HG02885 (cell line): ENCODE measurements around the gene GRIN2A.

ENCODE experiments used
- ATAC-seq: cut with Tn5 transposase; IDR thresholded peaks from one replicate; pipeline ENCODE4 v1.9.1; 2021; ENCODE audit warnings: mild to moderate bottlenecking; ENCODE audit not compliant: unreplicated experiment, poor library complexity

The GRIN2A gene

DNA sequence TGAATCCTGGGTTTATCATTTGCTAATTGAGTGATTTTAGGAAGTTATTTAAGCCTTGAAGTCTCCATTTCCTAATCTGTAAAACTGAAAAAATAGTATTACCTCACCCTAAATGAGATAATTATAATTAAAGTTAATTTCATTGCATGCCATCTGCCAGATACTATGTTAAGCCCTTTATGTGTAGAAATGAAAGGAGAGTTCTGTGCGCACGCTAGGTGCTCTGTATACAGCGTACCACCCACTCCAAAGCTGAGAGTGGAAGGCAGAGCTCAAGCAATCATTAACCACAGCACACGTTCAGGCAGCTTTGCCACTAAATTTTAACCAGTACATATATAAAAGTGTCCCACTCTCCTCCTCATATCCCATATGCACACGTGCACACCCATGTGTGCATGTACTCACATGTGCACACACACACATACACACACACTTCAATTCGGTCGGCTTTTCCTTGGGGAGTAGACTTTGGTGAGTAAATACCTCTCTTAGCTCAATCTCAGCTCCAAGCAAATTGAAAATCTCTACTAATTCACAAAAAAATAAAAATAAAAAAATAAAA lies 204.8 kb downstream of the GRIN2A start:
- ATAC-seq: no peak

DNA sequence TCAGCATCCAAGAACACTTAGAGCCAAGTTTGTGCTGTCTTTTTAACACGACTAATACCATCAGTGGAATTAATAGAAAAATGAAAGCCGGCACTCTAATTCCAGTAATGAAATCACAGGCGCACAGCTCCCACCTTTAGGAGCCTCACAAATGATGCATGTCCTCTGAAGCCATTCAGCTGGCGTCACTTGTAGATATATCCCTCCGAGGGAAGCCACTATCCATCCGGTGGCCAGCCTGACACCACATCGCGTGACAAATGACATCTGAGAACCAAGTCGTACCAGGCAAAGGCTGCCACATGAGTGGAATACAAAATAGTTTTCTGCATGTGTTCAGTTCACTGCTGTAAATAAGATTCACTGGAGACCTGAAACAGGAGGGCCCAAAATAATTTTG lies 205.6 kb downstream of the GRIN2A start:
- ATAC-seq: no peak

DNA sequence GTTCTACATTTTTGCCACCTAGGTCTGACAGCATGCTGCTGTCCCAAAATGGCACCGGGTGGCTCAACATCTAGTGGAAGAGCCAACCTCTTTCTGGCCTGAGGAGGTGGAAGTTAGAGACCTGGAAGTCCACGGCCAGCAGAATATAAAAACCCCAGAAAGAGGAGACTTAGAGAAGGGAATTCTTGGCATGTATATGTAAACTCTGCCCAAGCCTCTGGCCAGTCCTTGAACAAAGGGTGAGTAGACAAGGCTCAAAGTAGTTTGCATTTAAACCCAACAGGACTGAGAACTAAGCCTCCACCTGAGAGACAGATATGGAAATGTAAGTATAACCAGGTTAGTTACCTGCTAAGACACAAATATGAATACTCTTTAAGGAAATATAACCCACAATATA lies 210.3 kb downstream of the GRIN2A start:
- ATAC-seq: no peak

DNA sequence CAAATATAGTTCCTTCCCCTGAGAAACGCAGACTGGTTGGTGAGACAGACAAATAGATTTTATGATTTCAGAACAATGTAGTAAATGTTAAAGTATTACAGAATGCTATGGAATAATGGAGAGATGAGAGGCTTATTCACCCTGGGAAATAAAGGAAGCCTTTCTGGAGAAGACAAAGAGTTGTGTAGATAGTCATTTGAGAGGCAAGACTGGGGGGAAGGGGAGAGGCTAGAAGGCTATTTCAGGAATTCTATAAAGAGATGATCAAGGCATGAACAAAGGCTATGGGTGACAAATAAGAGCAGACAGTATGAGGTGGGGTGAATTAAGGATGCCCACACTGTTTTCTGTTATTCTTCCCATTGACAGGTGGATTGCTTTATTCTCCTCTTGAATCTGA lies 211.4 kb downstream of the GRIN2A start:
- ATAC-seq: no peak

DNA sequence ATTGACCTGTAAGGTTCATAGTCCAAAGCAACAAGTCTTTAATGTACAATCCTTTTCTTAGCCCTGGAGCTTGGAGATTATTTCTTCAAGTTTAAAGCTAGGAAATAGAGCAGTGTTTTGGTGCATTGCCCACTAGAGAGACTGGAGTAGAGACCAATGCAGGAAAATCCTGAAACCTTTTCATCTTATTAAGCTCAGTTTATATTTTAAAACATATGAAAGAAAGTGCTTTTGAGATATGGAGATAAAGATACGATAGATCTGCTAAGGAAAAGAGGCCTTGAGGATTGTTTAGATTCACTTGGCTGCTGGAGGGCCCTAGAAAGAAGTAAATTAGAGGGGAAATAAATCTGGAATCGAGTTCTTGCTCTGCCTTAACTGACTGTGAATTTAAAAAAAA lies 212.0 kb downstream of the GRIN2A start:
- ATAC-seq: no peak

DNA sequence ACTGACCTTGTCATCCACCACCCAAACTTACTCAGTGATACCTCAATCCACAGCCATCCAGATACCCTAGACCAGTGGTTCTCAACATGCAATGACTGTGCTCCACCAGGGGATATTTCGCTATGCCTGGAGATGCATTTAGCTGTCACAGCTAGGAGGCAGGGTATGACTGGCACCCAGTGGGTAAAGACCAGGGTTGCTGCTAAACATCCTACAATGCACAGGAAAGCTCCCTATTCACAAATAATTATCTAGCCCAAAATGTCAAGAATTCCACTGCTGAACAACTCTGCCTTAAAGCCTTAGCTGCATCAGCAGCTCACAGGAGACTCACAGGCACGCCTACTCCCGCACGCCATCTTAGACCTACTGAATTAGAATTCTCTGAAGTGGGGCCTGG lies 212.6 kb downstream of the GRIN2A start:
- no peak for ATAC-seq

DNA sequence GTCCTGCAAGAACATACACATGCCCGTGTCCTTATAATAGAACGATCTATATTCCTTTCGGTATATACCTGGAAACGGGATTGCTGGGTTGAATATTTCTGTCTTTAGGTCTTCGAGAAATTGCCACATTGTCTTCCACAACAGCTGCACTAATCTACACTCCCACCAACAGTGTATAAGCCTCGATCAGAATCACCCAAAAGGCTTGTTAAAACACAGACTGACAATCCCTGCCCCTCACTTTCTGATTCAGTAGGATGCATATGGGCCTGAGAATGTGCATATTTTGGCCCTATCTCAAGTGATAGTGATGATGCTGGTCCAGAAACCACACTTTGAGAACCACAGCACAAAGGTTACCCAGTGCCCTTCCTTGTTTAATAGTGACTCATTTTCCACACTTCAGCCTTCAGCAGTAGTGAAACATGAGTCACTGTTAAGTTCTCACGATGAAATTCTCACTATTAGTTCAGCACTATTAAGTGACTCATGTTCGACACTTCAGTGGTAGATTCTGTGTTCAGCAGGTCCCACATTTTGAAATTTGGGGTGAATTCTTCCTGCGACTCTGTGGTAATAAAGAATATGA lies 215.6 kb downstream of the GRIN2A start:
- ATAC-seq: peak; percentile 88

DNA sequence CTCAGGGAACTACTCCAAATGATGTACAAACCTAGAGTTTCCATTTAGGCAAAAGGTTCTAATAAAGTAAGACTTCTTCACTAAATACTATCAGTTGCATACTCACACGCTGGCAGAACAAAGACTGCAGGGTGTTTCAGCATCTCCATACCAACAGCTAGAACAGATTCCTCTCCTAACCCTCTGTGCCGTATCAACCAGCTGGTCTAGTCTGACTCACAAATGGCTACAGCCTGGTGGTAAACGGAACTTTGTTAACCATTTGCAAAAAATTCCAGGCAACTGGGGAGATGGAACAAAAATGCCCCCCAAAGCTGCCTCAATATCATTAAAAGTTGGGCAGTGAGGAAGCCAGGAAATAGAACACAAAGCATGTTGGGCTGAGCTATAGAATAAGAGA lies 217.1 kb downstream of the GRIN2A start:
- ATAC-seq: no peak

DNA sequence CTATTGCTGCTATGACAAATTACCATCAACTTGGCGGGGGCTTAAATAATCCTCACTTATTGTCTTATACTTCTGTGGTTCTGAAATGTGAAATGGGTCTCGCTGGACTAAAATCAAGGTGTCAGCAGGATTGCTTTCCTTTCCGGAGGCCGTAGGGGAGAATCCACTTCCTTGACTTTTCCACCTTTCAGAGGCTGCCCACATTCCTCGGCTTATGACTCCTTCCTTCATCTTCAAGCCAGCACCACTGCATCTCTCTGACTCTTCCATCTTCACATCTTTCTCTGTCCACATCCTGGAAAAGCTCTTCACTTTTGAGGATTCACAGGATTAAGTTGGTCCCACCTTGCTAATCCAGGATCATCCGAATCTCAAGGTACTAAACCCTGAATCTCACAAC lies 217.8 kb downstream of the GRIN2A start:
- no peak for ATAC-seq

DNA sequence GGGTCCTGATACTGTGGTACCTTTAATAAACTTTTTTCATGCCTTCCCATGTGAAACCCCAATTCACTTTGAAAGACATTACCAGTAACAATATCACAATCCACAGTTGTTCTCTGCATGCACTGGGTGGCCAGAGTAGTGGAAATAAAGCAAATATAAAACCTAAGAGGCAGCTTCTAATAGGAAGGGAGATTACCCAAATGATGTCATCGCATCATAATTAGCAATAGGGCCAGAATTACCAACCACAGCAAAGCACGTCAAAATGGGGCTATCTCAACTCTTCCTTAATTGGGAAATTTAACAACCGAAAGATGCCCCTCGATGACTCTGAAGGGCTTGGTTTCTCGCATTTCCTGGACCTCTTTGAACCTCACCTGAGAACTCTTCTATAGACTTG lies 224.8 kb downstream of the GRIN2A start:
- no peak for ATAC-seq

DNA sequence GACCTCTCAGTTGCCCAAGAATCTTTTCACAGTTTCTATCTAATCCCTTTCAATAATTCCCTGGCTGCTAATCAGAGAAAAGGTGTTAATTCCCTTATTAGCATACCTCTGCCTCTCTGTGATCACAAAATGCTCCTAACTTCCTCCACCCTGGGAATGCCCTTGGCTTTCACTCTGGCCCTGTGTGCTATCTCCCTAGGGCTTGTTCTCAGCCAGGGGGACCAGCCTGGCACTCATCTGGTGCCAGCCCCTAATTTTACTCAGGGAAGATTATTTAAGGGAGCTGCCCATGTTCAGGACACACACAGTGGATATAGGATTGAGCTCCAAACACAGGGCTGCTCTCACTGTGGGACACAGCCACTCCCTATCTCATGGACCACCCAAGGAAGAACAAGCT lies 225.2 kb downstream of the GRIN2A start:
- no peak for ATAC-seq

DNA sequence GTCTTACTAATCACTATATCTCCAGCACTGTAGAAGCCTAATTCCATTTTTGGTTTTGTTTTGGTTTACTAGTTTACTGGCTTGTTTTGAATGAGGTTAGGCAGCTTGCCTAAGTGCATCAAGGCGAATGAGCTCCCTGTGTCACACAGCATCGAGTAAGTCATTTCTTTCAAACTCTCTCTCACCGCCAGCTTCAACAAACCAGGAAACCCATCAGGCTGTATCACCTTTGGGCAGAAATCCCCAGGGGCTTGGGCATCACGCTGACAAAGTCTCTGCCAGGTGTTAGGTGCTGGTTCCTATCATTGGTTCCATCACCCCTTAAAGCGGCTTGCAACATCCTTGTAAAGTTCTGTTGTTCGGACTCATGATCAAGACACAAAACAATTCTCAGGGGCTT lies 226.6 kb downstream of the GRIN2A start:
- no peak for ATAC-seq

DNA sequence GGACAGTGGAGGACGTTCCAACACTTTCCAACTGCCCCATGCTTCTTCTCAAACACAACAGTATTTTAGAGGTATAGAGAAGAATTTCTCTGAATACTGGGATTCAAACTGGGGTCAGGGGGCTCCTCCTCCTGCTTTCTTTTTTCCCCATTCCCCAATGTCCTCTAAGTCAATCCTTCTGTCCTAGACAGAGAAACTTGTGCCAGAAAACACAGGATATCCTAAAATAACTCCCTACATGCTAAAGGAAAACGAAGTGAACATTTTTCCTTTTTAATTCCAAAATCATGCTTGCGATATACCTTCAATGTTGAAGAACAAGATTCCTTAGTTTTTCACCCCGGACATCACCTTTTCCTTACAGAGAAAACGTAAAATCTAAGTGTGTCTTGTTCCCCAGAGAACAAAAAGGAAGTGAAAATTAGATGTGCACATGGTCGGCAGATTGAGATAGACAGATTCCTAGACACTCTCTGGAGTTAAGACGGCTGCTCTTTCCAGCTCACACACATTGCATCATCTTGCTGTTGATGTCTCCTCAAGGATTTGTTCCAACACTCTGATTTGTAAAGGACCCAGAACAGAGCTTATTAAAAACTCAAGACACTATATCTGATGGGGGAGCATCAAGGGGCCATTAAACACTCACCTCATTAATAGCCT lies 228.2 kb downstream of the GRIN2A start:
- ATAC-seq: no peak

DNA sequence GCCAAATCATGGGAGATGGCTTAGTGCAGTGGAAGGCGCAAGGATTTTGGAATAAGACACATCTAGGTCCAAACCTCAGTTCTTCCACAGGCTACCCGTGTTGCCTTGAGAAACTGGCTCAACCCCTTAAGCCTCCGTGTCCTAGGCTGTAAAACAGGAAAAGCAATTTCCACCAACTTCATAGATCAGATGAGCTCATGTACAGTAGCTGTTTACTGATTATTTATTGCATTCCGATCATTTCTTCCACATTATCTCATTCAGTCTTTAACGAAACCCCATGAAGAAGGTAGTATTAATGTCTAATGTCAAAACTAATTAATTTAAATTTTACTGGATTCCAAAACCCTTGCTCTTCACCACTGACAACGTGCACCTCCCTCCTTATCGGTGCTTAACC lies 231.6 kb downstream of the GRIN2A start:
- no peak for ATAC-seq

DNA sequence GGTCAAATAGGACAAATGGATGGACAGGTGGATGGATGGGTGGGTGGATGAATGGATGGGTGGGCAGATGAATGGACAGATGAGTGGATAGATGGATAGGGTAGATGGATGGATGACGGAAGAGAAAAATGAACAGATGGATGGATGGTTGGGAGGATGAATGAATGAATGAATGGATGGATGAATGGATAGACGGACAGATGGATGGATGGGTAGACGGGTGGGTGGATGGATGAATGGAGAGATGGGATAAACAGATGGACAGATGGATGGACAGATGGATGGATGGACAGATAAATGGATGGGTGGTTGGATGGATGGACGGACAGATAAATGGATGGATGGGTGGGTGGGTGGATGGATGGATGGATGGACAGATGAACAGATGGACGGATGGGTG lies 232.8 kb downstream of the GRIN2A start:
- no peak for ATAC-seq

DNA sequence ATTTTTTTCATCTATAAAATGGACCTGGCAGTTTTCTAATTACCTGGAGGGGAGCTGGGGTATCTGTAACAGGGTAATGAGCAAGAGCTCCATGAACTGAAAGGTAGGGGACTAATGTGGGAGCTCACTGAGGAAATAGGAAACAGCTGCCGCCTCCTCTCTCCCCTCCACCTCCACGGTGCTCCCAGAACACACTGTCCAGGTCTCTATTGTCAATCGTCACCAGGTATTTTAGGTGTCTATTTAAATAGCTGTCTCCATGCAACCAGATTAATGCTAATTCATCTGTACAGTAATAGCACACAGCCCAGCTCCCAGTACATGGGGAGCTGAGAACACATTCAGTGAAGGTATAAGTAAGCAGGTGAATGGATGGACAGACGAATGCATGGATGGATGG lies 233.3 kb downstream of the GRIN2A start:
- ATAC-seq: no peak

DNA sequence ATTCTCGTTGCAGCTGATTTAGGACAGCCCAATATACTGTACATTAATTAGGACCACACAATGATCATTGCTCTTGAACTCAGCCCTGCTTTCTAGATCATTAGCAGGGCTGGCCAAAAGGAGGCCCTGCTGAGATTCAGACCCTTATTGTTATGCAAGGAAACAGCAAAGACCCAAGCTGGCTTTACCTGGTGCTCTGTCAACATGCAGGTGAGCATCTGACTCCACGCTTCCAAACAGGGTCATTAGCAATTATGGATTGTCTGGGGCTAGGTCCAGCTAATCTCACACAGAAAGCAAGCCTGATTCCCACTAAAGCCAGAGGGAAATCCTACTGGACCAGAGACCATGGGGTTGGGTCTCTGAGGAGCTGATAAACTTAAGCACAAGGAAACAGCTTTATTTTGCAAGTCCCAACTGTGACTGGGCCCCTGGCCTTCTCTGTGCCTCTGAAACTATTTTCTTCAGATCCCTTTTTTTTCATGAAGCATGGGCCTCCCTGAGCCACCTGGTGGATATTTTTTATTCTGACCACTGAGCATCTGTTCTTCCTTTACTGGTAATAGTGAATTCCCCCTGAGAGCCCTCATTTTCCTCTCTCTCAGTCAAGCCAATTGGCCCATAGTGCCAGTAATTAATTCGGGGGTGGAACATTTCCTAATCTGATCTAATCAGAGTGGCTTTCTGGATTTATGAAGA lies 236.1 kb downstream of the GRIN2A start:
- ATAC-seq: no peak

DNA sequence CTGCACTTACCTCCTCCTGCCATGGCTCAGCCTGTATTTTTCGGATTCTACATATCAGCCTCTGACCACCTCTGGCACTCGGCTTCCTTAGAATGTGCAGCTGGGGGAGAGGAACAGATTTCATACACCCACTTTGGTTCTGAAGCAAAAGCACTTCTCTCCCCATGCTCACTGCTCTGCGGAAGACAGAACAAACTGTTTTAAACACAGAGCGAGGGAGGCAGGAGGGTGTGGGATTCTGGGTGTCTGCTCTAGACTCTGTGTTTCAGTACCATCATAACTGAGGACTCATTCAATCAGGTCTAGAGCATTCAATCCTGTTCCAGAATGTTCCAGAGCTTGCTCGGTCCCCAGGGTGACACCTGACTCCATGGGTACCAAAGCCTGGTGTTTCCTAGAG lies 239.1 kb downstream of the GRIN2A start:
- ATAC-seq: no peak

DNA sequence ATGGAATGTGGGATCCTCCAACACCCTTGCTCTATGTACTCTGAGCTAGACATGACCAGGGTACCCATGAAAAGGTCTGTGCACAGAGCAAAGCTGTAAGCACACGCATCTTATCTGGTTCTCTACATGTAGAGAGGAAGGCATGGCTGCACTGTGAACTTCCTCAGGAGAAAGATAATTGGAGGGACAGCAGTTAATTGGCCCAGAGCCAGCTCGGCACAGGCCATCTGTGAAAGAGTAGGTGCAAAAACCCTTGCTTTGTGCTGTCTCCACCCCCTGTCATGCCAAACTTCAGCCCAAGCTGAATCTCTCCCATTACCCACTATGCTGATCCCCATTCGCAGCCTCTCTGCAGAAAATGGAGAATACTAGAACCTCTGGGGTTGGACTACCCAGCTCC lies 241.0 kb downstream of the GRIN2A start:
- no peak for ATAC-seq

DNA sequence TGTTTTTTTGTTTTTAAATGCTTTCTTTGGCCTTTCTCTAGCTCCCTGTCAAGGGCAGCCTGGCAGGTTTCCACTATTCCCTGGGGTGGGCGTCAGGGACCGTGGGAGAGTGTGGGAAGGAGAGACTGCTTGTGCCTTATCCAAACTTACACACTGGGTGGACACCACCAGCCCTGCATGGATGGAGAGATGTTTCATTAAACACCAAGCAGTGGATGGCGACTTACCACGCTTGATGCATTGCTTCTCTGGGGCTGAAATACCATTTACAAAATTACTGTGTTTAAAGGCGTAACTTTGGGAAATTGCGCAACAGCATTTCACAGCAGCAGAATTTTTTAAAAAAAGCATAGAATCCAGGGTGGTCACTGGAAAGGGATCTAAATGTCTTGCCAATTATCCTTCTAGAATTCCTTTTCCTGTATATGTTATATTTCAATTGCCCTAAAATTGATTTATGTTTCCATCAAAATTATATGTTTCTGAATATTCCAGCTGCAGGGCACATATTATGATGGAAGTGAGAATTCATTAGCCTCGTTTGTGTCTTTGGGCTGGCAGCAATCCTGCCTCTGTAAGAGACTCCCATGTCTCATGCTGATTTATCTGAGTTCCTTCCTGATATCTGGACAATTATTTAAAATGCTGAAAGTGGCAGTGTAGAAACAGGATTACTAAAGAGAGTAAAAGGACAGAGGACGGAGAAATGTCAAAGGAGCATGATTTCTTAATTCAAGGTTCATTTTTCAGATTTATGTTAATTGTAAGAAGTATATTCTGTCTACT lies 247.3 kb downstream of the GRIN2A start:
- no peak for ATAC-seq
